Left colon (tissue), 2 donors: ENCODE data around the gene PAIP1. TPM values are rescaled to one million over a fixed set of nuclear protein-coding genes. Genes with fewer than 3 reads are reported as not detected.
"Not testable (repeated sequence)": the region's sequence is repeated elsewhere in the genome, so short reads cannot be mapped to it uniquely, and the experiment has no call there.

ENCODE experiments used
- ATAC-seq: fragments of 200-7000 bp; cut with Tn5 transposase; one replicate; pipeline ENCODE4 v1.9.1; 2020; ENCODE audit warnings: mild to moderate bottlenecking, moderate library complexity
- DNase-seq, 2 donors: peaks; one replicate each; pipeline ENCODE4 v3.0.0-alpha.2; 2020
- intact Hi-C, 2 donors: fragments of 100-400 bp; cut with DNase I in 1 of 2; cut with micrococcal nuclease in 1 of 2; formaldehyde crosslinking; loops; one replicate each; pipeline versions ENCODE4 v1.11.2 to v1.14.0; 2022; cut with DNase I, micrococcal nuclease
- long read RNA-seq: library from polyadenylated mRNA; unstranded; transcript quantifications from one replicate; pipeline ENCODE4 v2.0.0, GENCODE V29; 2021
- total RNA-seq, 2 donors: library from RNA; stranded (reverse); fragmentation: NEBNext Ultra II Directional; extraction: Animal tissue kit (Norgen Biotek cat#: 25700); gene quantifications; one replicate each; pipeline ENCODE4 v1.2.1, GENCODE V29; 2021
- donor health status: DM: no; HTN: no; CAD: no.
- donor health status: DM: yes; HTN: yes; CAD: no.

PAIP1 gene
- 10 to 100 TPM; 55.2 to 59.1 TPM for total RNA-seq
- long read RNA-seq, transcript PAIP1-203 (11 exons, 1,734 nt): minor isoform, 36 of 143 reads
- long read RNA-seq, transcript PAIP1-201 (11 exons, 2,782 nt): major isoform, 92 of 143 reads
- long read RNA-seq, partial matches to known transcripts: 3 of 143 reads
- long read RNA-seq, other reads (novel, unspliced or antisense): 12 of 143 reads

- intact Hi-C loops: no loop called here
- ATAC-seq: peak; percentile 88
Measured at GRCh38 chr5:43556857-43557542, at the start of gene PAIP1. Gene PAIP1 (minus strand): TSS chr5:43557077. CDS start chr5:43556846, 231 bp downstream.

GRCh38 chr5:43606351-43606750 is 49.5 kb upstream of the PAIP1 start:
- intact Hi-C loops: no loop called here
- DNase-seq (no peak), ATAC-seq (no peak)

More at GRCh38 chr5:43556857-43557542, at the start of gene PAIP1:
- peak; percentile 86 to 88 for DNase-seq

- ATAC-seq (no peak), DNase-seq (no peak)
- intact Hi-C loops: no loop called here
Measured at GRCh38 chr5:43604699-43605098, 47.8 kb upstream of the PAIP1 start.

GRCh38 chr5:43603344-43604217 is 46.7 kb upstream of the PAIP1 start:
- DNase-seq (peak; percentile 77 to 86), ATAC-seq (peak; percentile 84)
- intact Hi-C loops: no loop called here

GRCh38 chr5:43602461-43603343 is 45.8 kb upstream of the PAIP1 start, which contains the start of gene NNT:
Gene NNT (plus strand): TSS chr5:43603180. CDS start chr5:43609196, 6,016 bp downstream.
- ATAC-seq (peak; percentile 87), DNase-seq (peak; percentile 78 to 88)
- intact Hi-C loops: no loop called here

GRCh38 chr5:43601454-43602260 is 44.8 kb upstream of the PAIP1 start:
- DNase-seq: no peak
- no peak for ATAC-seq
- intact Hi-C loops: no loop called here

GRCh38 chr5:43598927-43599326 is 42.0 kb upstream of the PAIP1 start:
- DNase-seq, ATAC-seq, intact Hi-C loops: not testable (repeated sequence)

GRCh38 chr5:43592363-43592762 is 35.5 kb upstream of the PAIP1 start:
- DNase-seq (no peak), ATAC-seq (no peak)
- intact Hi-C loops: no loop called here

GRCh38 chr5:43590700-43591099 is 33.8 kb upstream of the PAIP1 start:
- ATAC-seq (no peak), DNase-seq (no peak)
- intact Hi-C loops: no loop called here

- no peak for ATAC-seq
- DNase-seq: no peak
- intact Hi-C loops: no loop called here
Measured at GRCh38 chr5:43589310-43589709, 32.4 kb upstream of the PAIP1 start.

GRCh38 chr5:43588842-43589241 is 32.0 kb upstream of the PAIP1 start:
- ATAC-seq (no peak), DNase-seq (no peak)
- intact Hi-C loops: no loop called here

GRCh38 chr5:43584166-43584699 is 27.4 kb upstream of the PAIP1 start:
- intact Hi-C loops: no loop called here
- ATAC-seq (no peak), DNase-seq (no peak)

GRCh38 chr5:43583724-43584123 is 26.8 kb upstream of the PAIP1 start:
- intact Hi-C loops: no loop called here
- DNase-seq (no peak), ATAC-seq (no peak)

- no peak for ATAC-seq
- DNase-seq: no peak
- intact Hi-C loops: no loop called here
Measured at GRCh38 chr5:43582082-43583005, 25.5 kb upstream of the PAIP1 start.

- ATAC-seq (no peak), DNase-seq (no peak)
- intact Hi-C loops: no loop called here
Measured at GRCh38 chr5:43581398-43581797, 24.5 kb upstream of the PAIP1 start.

- ATAC-seq, DNase-seq, intact Hi-C loops: not testable (repeated sequence)
Measured at GRCh38 chr5:43580402-43581210, 23.7 kb upstream of the PAIP1 start.
